ENCODE measurements around the gene SYT7.

SYT7 gene

GRCh38 chr11:61534933-61535839 is 45.7 kb downstream of the SYT7 start:
- DNase-seq = no peak

- no peak for DNase-seq
These were observed 46.6 kb downstream of the SYT7 start for GRCh38 chr11:61534025-61534932.

- no peak for DNase-seq
These were observed 47.5 kb downstream of the SYT7 start for GRCh38 chr11:61533401-61533800.

- no peak for DNase-seq
These were observed 47.9 kb downstream of the SYT7 start for GRCh38 chr11:61533039-61533375.

- DNase-seq = peak; percentile 34
These were observed 48.5 kb downstream of the SYT7 start for GRCh38 chr11:61532134-61533038.

GRCh38 chr11:61531044-61531443 is 49.8 kb downstream of the SYT7 start:
- no peak for DNase-seq

- DNase-seq = no peak
These were observed 51.2 kb downstream of the SYT7 start for GRCh38 chr11:61529537-61530225.

- no peak for DNase-seq
These were observed 52.8 kb downstream of the SYT7 start for GRCh38 chr11:61528114-61528513.

GRCh38 chr11:61526956-61527731 is 53.7 kb downstream of the SYT7 start:
- no peak for DNase-seq

GRCh38 chr11:61526229-61526628 is 54.6 kb downstream of the SYT7 start:
- DNase-seq = no peak

GRCh38 chr11:61524963-61525587 is 55.8 kb downstream of the SYT7 start:
- no peak for DNase-seq

GRCh38 chr11:61524446-61524845 is 56.4 kb downstream of the SYT7 start:
- DNase-seq = no peak

- DNase-seq = no peak
These were observed 58.0 kb downstream of the SYT7 start for GRCh38 chr11:61522881-61523280.

GRCh38 chr11:61518032-61518795 is 62.7 kb downstream of the SYT7 start:
- DNase-seq = no peak

- peak; percentile 52 for DNase-seq
These were observed 64.0 kb downstream of the SYT7 start for GRCh38 chr11:61516675-61517572.

- DNase-seq = no peak
These were observed 64.7 kb downstream of the SYT7 start for GRCh38 chr11:61516191-61516590.

GRCh38 chr11:61515686-61516085 is 65.2 kb downstream of the SYT7 start:
- DNase-seq = no peak

GRCh38 chr11:61514050-61514917 is 66.6 kb downstream of the SYT7 start:
- no peak for DNase-seq

Measured in activated CD4-positive, alpha-beta T cell treated with anti-CD3 and anti-CD28 coated beads, Interleukin-2, amount 50 U/mL, for 1 hour (primary cell).